DOHH2 (cell line): Measurements from ENCODE around the gene ODR4.

Experiments used
- CTCF ChIP-seq: fragments of 200-600 bp; sonication (generic); IDR thresholded peaks from one replicate; pipeline ENCODE4 v1.5.1; 2014; ENCODE audit warnings: antibody characterized with exemption, mild to moderate bottlenecking, low read depth, low read length; ENCODE audit not compliant: poor library complexity, severe bottlenecking
- EZH2phosphoT487 ChIP-seq: fragments of 200-600 bp; sonication (generic); IDR thresholded peaks from 2 replicates; pipeline ENCODE4 v1.6.1; 2017; ENCODE audit warnings: borderline replicate concordance, mild to moderate bottlenecking, antibody characterized with exemption, low read length, moderate library complexity, mixed read lengths

GRCh38 chr1:186426118-186426517, 50.5 kb downstream of the ODR4 start:
- TF ChIP-seq CTCF (no peak), EZH2phosphoT487 (no peak)
